ENCODE results near the gene UGT1A8. TPM values are rescaled to one million over a fixed set of nuclear protein-coding genes. Genes with fewer than 3 reads are reported as not detected.
A peak's percentile ranks its signal among the peaks of the same experiment; 100 is the strongest.
"Not testable (repeated sequence)": the region's sequence is repeated elsewhere in the genome, so short reads cannot be mapped to it uniquely, and the experiment has no call there.

Gene UGT1A8
- total RNA-seq, 1 donor from 2014 or later: not detected

DNA sequence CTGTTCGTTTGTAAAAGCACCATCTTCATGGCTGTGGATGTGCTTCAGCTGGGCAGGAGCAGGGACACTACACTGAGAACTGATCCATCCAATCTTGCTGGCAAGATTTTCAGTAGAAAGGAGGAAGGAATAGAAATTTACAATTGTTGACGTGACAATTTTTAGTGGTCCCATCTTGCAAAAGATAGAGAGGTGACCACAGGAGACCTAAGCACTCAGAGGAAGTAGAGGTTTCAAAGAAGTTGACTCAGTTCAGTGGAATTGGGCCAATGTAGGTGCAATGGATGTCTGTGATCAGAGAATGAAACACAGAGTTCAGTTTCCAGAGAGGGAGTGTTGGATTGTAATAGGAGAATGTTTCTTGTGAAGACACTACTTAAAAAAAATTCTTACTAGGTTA is 96.7 kb downstream of the UGT1A8 start:
- H3K4me1 ChIP-seq: no peaks in the 10 kb centered on the region
- no peaks in the 10 kb centered on the region for H3K27me3 ChIP-seq
- DNase-seq: no peak
- no peaks in the 10 kb centered on the region for H3K36me3 ChIP-seq
- intact Hi-C loops (cut with DNase I): no loop called here
- ATAC-seq: no peak
- TF ChIP-seq, protein P1, sequence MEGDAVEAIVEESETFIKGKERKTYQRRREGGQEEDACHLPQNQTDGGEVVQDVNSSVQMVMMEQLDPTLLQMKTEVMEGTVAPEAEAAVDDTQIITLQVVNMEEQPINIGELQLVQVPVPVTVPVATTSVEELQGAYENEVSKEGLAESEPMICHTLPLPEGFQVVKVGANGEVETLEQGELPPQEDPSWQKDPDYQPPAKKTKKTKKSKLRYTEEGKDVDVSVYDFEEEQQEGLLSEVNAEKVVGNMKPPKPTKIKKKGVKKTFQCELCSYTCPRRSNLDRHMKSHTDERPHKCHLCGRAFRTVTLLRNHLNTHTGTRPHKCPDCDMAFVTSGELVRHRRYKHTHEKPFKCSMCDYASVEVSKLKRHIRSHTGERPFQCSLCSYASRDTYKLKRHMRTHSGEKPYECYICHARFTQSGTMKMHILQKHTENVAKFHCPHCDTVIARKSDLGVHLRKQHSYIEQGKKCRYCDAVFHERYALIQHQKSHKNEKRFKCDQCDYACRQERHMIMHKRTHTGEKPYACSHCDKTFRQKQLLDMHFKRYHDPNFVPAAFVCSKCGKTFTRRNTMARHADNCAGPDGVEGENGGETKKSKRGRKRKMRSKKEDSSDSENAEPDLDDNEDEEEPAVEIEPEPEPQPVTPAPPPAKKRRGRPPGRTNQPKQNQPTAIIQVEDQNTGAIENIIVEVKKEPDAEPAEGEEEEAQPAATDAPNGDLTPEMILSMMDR (IDR thresholded peaks at IDR 0.05): no peak
- no peak overlapping the region for H3K4me3 ChIP-seq
- no peaks in the 10 kb centered on the region for H3K9me3 ChIP-seq
- H3K27ac ChIP-seq: no peak overlapping the region

GRCh38 chr2:233718552-233718951 is 101.1 kb downstream of the UGT1A8 start, which contains the start of gene UGT1A4:
Gene UGT1A4, plus strand, starts transcription at chr2:233718736. Its CDS starts 85 bp downstream, at chr2:233718821.
- Histone ChIP-seq H3K27ac (no peak within 1 kb of the TSS), H3K36me3 (no peaks in the 10 kb centered on the region), H3K4me3 (no peak within 1 kb of the TSS), H3K9me3 (no peaks in the 10 kb centered on the region), H3K27me3 (no peaks in the 10 kb centered on the region), H3K4me1 (no peaks in the 10 kb centered on the region)
- intact Hi-C loops (cut with DNase I): no loop called here
- peak; percentile 35 for ATAC-seq
- TF ChIP-seq, protein P1 (IDR thresholded peaks at IDR 0.05): no peak
- no peak for DNase-seq

- Histone ChIP-seq H3K9me3 (no peaks in the 10 kb centered on the region), H3K4me1 (no peaks in the 10 kb centered on the region), H3K27ac (no peak within 1 kb of the TSS), H3K27me3 (no peaks in the 10 kb centered on the region), H3K4me3 (no peak within 1 kb of the TSS), H3K36me3 (no peaks in the 10 kb centered on the region)
- ATAC-seq (no peak), DNase-seq (no peak)
- TF ChIP-seq, protein P1 (IDR thresholded peaks at IDR 0.05): no peak
- intact Hi-C loops (cut with DNase I): no loop called here
These were observed 111.4 kb downstream of the UGT1A8 start, which contains the start of gene UGT1A3 for GRCh38 chr2:233728723-233729301. Gene UGT1A3, plus strand, starts transcription at chr2:233729042. Its CDS starts 85 bp downstream, at chr2:233729127.

GRCh38 chr2:233736868-233737653 is 119.6 kb downstream of the UGT1A8 start:
- ATAC-seq; H3K9me3 ChIP-seq; H3K27ac ChIP-seq; H3K4me3 ChIP-seq; H3K36me3 ChIP-seq; intact Hi-C loops (cut with DNase I); H3K4me1 ChIP-seq; H3K27me3 ChIP-seq; DNase-seq: not testable (repeated sequence)

- intact Hi-C loops (cut with DNase I): no loop called here
- no peaks in the 10 kb centered on the region for H3K9me3 ChIP-seq
- no peak for ATAC-seq
These were observed 123.4 kb downstream of the UGT1A8 start for GRCh38 chr2:233740870-233741269.

More at GRCh38 chr2:233740870-233741269, 123.4 kb downstream of the UGT1A8 start:
- Histone ChIP-seq H3K4me3 (no peak overlapping the region), H3K4me1 (no peaks in the 10 kb centered on the region), H3K36me3 (no peaks in the 10 kb centered on the region), H3K27ac (no peak overlapping the region), H3K27me3 (no peaks in the 10 kb centered on the region)
- DNase-seq: no peak
- TF ChIP-seq, protein P1 (IDR thresholded peaks at IDR 0.05): no peak

Data from upper lobe of right lung (tissue), 1 donor.